HTERT RPE-1 (cell line): ENCODE data around the gene AGPAT1.
"Not testable (repeated sequence)": the region's sequence is repeated elsewhere in the genome, so short reads cannot be mapped to it uniquely, and the experiment has no call there.

ENCODE experiments used
- in situ Hi-C: fragments of 300-500 bp; cut with MboI; formaldehyde crosslinking; loops from 4 replicates; pipeline ENCODE4 v1.14.3; 2020; ENCODE audit warnings: low sequenced_read_pairs

The AGPAT1 gene

GRCh38 chr6:32175711-32176475 lies at the start of gene AGPAT1:
TSS of gene AGPAT1 (minus strand) at chr6:32176084. CDS start at chr6:32171496, 4,588 bp downstream.
- in situ Hi-C loops: no loop called here

- in situ Hi-C loops: no loop called here
These were observed 48.8 kb upstream of the AGPAT1 start for GRCh38 chr6:32224696-32225095.

GRCh38 chr6:32223258-32224235 lies 47.7 kb upstream of the AGPAT1 start, which contains the start of gene NOTCH4:
TSS of gene NOTCH4 (minus strand) at chr6:32224067. CDS start at chr6:32223928, 139 bp downstream.
- in situ Hi-C loops: no loop called here

- in situ Hi-C loops: no loop called here
These were observed 46.7 kb upstream of the AGPAT1 start for GRCh38 chr6:32222333-32223230.

- in situ Hi-C loops: no loop called here
These were observed 44.1 kb upstream of the AGPAT1 start for GRCh38 chr6:32220021-32220420.

- in situ Hi-C loops: no loop called here
These were observed 42.3 kb upstream of the AGPAT1 start for GRCh38 chr6:32218167-32218566.

GRCh38 chr6:32216998-32217397 lies 41.1 kb upstream of the AGPAT1 start:
- in situ Hi-C loops: no loop called here

GRCh38 chr6:32216285-32216684 lies 40.4 kb upstream of the AGPAT1 start:
- in situ Hi-C loops: no loop called here

GRCh38 chr6:32215617-32216016 lies 39.7 kb upstream of the AGPAT1 start:
- in situ Hi-C loops: no loop called here

- in situ Hi-C loops: no loop called here
These were observed 38.2 kb upstream of the AGPAT1 start for GRCh38 chr6:32214126-32214525.

- in situ Hi-C loops: no loop called here
These were observed 37.8 kb upstream of the AGPAT1 start for GRCh38 chr6:32213649-32214048.

- in situ Hi-C loops: no loop called here
These were observed 36.3 kb upstream of the AGPAT1 start for GRCh38 chr6:32212076-32212760.

- in situ Hi-C loops: not testable (repeated sequence)
These were observed 35.5 kb upstream of the AGPAT1 start for GRCh38 chr6:32211432-32211831.

- in situ Hi-C loops: no loop called here
These were observed 34.3 kb upstream of the AGPAT1 start for GRCh38 chr6:32210191-32210601.

- in situ Hi-C loops: no loop called here
These were observed 33.1 kb upstream of the AGPAT1 start for GRCh38 chr6:32208996-32209395.

GRCh38 chr6:32204268-32204715 lies 28.4 kb upstream of the AGPAT1 start:
- in situ Hi-C loops: no loop called here

GRCh38 chr6:32203426-32204267 lies 27.8 kb upstream of the AGPAT1 start:
- in situ Hi-C loops: no loop called here

GRCh38 chr6:32202186-32202585 lies 26.3 kb upstream of the AGPAT1 start:
- in situ Hi-C loops: no loop called here
